SK-N-SH (cell line): ENCODE measurements around the gene SGPL1. TPM values are rescaled to one million over a fixed set of nuclear protein-coding genes. Genes with fewer than 3 reads are reported as not detected.

Experiments used
- CTCF ChIA-PET: fragments of 300-600, 350-600 bp; formaldehyde crosslinking; extraction: SDS; loops from one replicate; lab custom pipeline; 2021; lab: Yijun Ruan, JAX
- POLR2A ChIA-PET: fragments of 350-600 bp; sonication (Branson Sonifier 250); formaldehyde crosslinking; extraction: SDS; loops from one replicate; lab custom pipeline; 2020; ENCODE audit warnings: antibody characterized with exemption, inconsistent platforms; lab: Yijun Ruan, JAX
- DNase-seq: peaks from one replicate; pipeline ENCODE4 v3.0.0; 2012
- H2AFZ ChIP-seq: fragments of 200-600 bp; sonication (generic); 2 replicates; pipeline ENCODE4 v1.8.1; 2016; ENCODE audit warnings: antibody characterized with exemption, mild to moderate bottlenecking, low read depth
- H3F3A ChIP-seq: fragments of 200-600 bp; sonication (generic); replicated peaks from 2 replicates; pipeline ENCODE3; 2016; ENCODE audit warnings: antibody characterized with exemption, mild to moderate bottlenecking; ENCODE audit not compliant: insufficient read depth
- H3K27ac ChIP-seq, 2 experiments: fragments of 200-500 bp in 1 of 2; fragments of 200-600 bp in 1 of 2; sonication (Bioruptor generic) in 1 of 2; sonication (generic), shearing (Covaris generic) in 1 of 2; 2 replicates each; pipeline versions ENCODE4 v1.5.1 to v1.6.1; 2014 to 2016; ENCODE audit warnings: low read depth in 2 of 2, inconsistent platforms in 1 of 2, low read length in 1 of 2, mild to moderate bottlenecking in 1 of 2, mixed read lengths in 1 of 2
- H3K27me3 ChIP-seq: fragments of 200-600 bp; sonication (generic), shearing (Covaris generic); 2 replicates; pipeline ENCODE4 v1.6.1; 2016; ENCODE audit warnings: mixed run types; ENCODE audit not compliant: insufficient read depth
- H3K36me3 ChIP-seq, 2 experiments: fragments of 200-500 bp in 1 of 2; fragments of 200-600 bp in 1 of 2; sonication (Bioruptor generic) in 1 of 2; sonication (generic) in 1 of 2; replicated peaks in 1 of 2; 2 replicates each; pipeline versions ENCODE3 to v1.5.1; 2014 to 2016; ENCODE audit warnings: low read length in 1 of 2, mild to moderate bottlenecking in 1 of 2; ENCODE audit not compliant: insufficient read depth in 2 of 2, control insufficient read depth in 1 of 2
- H3K4me1 ChIP-seq, 2 experiments: fragments of 200-500 bp in 1 of 2; fragments of 200-600 bp in 1 of 2; sonication (Bioruptor generic) in 1 of 2; sonication (generic), shearing (Covaris generic) in 1 of 2; 2 replicates each; pipeline versions ENCODE4 v1.5.1 to v1.6.1; 2014 to 2016; ENCODE audit warnings: low read depth in 1 of 2, low read length in 1 of 2, mixed run types in 1 of 2; ENCODE audit not compliant: insufficient read depth in 2 of 2, control insufficient read depth in 1 of 2
- H3K4me2 ChIP-seq: fragments of 200-600 bp; sonication (generic), shearing (Covaris generic); 2 replicates; pipeline ENCODE4 v1.6.1; 2017; ENCODE audit warnings: mixed run types
- H3K4me3 ChIP-seq, 2 experiments: fragments of 200-500 bp in 1 of 2; fragments of 200-600 bp in 1 of 2; sonication (Bioruptor generic) in 1 of 2; sonication (generic), shearing (Covaris generic) in 1 of 2; 2 replicates each; pipeline versions ENCODE4 v1.5.1 to v1.8.1; 2014 to 2016; ENCODE audit warnings: low read depth in 2 of 2, inconsistent platforms in 1 of 2, low read length in 1 of 2, mild to moderate bottlenecking in 1 of 2, mixed read lengths in 1 of 2, moderate library complexity in 1 of 2
- H3K79me2 ChIP-seq: fragments of 200-600 bp; sonication (generic); 2 replicates; pipeline ENCODE4 v1.8.1; 2017; ENCODE audit warnings: mild to moderate bottlenecking; ENCODE audit not compliant: insufficient read depth
- H3K9ac ChIP-seq: fragments of 200-600 bp; sonication (generic); 2 replicates; pipeline ENCODE4 v1.6.1; 2017; ENCODE audit warnings: mixed run types
- H3K9me2 ChIP-seq: fragments of 200-600 bp; sonication (generic); 2 replicates; pipeline ENCODE4 v1.6.1; 2017; ENCODE audit warnings: mixed run types
- H3K9me3 ChIP-seq: fragments of 200-600 bp; sonication (generic); 2 replicates; pipeline ENCODE4 v1.6.1; 2017; ENCODE audit warnings: mixed run types, mild to moderate bottlenecking, moderate library complexity
- H4K20me1 ChIP-seq: fragments of 200-600 bp; sonication (generic); 2 replicates; pipeline ENCODE4 v1.6.1; 2017; ENCODE audit warnings: mild to moderate bottlenecking, mixed run types; ENCODE audit not compliant: insufficient read depth
- ELF1 ChIP-seq: IDR thresholded peaks from 2 replicates; pipeline ENCODE4 v1.4.0; 2012
- EP300 ChIP-seq, 2 experiments: IDR thresholded peaks; 2 replicates each; pipeline versions ENCODE4 v1.4.0 to v1.6.1; 2012; ENCODE audit warnings: borderline replicate concordance in 1 of 2, low read depth in 1 of 2, low read length in 1 of 2
- EZH2phosphoT487 ChIP-seq: fragments of 200-600 bp; sonication (generic); IDR thresholded peaks from 2 replicates; pipeline ENCODE4 v1.6.1; 2017; ENCODE audit warnings: low read depth, mixed run types, mild to moderate bottlenecking, antibody characterized with exemption, moderate library complexity, borderline replicate concordance
- JUND ChIP-seq: IDR thresholded peaks from 2 replicates; pipeline ENCODE4 v1.4.0; 2012
- MEF2A ChIP-seq: IDR thresholded peaks from 2 replicates; pipeline ENCODE4 v1.4.0; 2012; ENCODE audit warnings: low read depth, borderline replicate concordance
- MXI1 ChIP-seq: IDR thresholded peaks from 2 replicates; pipeline ENCODE4 v1.6.1; 2012; ENCODE audit warnings: mild to moderate bottlenecking, low read depth, low read length, improper control_type of control experiment
- NFIC ChIP-seq: IDR thresholded peaks from 2 replicates; pipeline ENCODE4 v1.4.0; 2012; ENCODE audit warnings: borderline replicate concordance
- POLR2AphosphoS5 ChIP-seq: IDR thresholded peaks from 2 replicates; pipeline ENCODE4 v1.6.1; 2012; ENCODE audit warnings: low read depth, low read length
- RAD21 ChIP-seq: IDR thresholded peaks from 2 replicates; pipeline ENCODE4 v1.6.1; 2012; ENCODE audit warnings: mild to moderate bottlenecking, low read length
- RCOR1 ChIP-seq: fragments of 150-350 bp; IDR thresholded peaks from 2 replicates; pipeline ENCODE4 v1.6.1; 2017; ENCODE audit warnings: antibody characterized with exemption, low read length
- SIN3A ChIP-seq: IDR thresholded peaks from 2 replicates; pipeline ENCODE4 v1.6.1; 2012; ENCODE audit warnings: low read depth, mild to moderate bottlenecking, low read length, moderate library complexity, borderline replicate concordance
- SMC3 ChIP-seq: IDR thresholded peaks from 2 replicates; pipeline ENCODE4 v1.6.1; 2012; ENCODE audit warnings: low read depth, low read length, improper control_type of control experiment
- TAF1 ChIP-seq: IDR thresholded peaks from 2 replicates; pipeline ENCODE4 v1.6.1; 2012; ENCODE audit warnings: low read depth, mild to moderate bottlenecking, low read length, moderate library complexity, borderline replicate concordance
- TEAD4 ChIP-seq: IDR thresholded peaks from 2 replicates; pipeline ENCODE4 v1.4.0; 2012; ENCODE audit warnings: mild to moderate bottlenecking, borderline replicate concordance; ENCODE audit not compliant: insufficient read depth
- YY1 ChIP-seq: IDR thresholded peaks from 2 replicates; pipeline ENCODE4 v1.4.0; 2012; ENCODE audit warnings: low read depth, mild to moderate bottlenecking
- WGBS: methylation state at CpG from one replicate; pipeline ENCODE4 v1.1.6; 2017; ENCODE audit warnings: low lambda C conversion rate; 5-methylcytosine and 5-hydroxymethylcytosine counted together
- polyA plus RNA-seq, 3 experiments: library from polyadenylated mRNA; depleted of rRNA; stranded (reverse); fragments of >200 nt; gene quantifications; 2 replicates each; pipeline ENCODE4 v1.2.3, GENCODE V29; 2012
- TF ChIP-seq, protein P1 (sequence below): IDR thresholded peaks from 2 replicates; pipeline ENCODE4 v1.6.1; 2012; ENCODE audit warnings: mild to moderate bottlenecking, low read depth, low read length, moderate library complexity
- TF ChIP-seq, protein P2 (sequence below): fragments of 200-600 bp; sonication (generic); IDR thresholded peaks from 2 replicates; pipeline ENCODE4 v1.6.1; 2017; ENCODE audit warnings: antibody characterized with exemption, mild to moderate bottlenecking, moderate library complexity
- TF ChIP-seq, protein P3 (sequence below): fragments of 150-350 bp; IDR thresholded peaks from 2 replicates; pipeline ENCODE4 v1.6.1; 2016; ENCODE audit warnings: mild to moderate bottlenecking, low read depth, low read length

Gene SGPL1
- polyA plus RNA-seq, 1 of the 3 experiments (the other 2 are of a cell fraction) = 11.8 TPM

DNA sequence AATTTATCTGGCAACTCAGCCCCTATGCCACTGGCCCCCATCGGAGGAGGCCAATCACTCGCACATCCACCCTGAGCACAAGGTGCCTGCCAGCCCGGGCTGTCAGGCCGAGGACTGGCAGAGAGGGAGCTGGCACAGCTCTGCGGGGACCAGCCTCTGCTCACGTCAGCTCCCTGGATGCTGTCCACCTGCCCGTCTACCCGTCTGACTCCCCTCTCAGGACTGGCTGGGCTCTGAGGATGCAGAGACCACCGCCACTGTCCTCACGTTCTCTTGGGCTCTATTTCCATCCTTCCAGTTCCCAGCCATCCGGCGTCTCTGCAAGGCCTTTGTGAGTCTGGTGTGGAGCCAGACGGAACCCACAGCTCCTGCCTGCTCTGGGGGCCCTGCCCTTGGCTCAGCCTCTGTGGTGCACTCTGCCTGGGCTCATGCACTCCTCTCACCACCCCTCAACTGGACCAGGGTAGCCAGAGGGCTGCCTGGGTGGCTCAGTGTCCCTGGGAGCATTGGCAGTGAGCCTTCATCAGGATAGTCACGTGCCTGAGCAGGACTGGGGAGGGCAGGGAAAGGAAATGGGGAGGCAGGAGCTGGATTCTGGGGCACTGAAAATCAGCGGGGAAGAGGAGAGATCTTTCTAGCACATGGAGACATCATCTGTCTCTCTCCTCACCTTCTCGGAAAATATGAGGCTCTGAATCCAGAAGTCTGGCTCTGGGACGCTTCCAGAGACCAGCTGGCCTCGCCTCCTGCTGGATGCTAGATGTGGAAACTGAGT, 110.7 kb downstream of the SGPL1 start:
- Histone ChIP-seq H3K27me3 (peaks cover 12% of the 10 kb centered on the region; the same call in 1 of the 2 replicates), H3K9me3 (no peaks in the 10 kb centered on the region), H4K20me1 (no peaks in the 10 kb centered on the region), H3K4me1 (peaks cover 5 to 19% of the 10 kb centered on the region in 2 experiments; a peak in 2 of 4 replicates), H3K9me2 (no peaks in the 10 kb centered on the region), H3K79me2 (no peaks in the 10 kb centered on the region), H3F3A (no peaks in the 10 kb centered on the region), H3K36me3 (no peaks in the 10 kb centered on the region), H3K27ac (no peak overlapping the region), H3K4me3 (no peak overlapping the region), H2AFZ (no peak overlapping the region)
- 61% methylated on average over 18 of the region's 18 CpGs for WGBS
- peak; percentile 52 for DNase-seq
- ChIA-PET CTCF (interaction anchor here (0.6 to 10.3 kb wide), 61 partner anchors 9 to 445 kb away, joined by 3 to 130 read pairs (median 5); partner anchors contain the start of gene UNC5B), POLR2A (interaction anchor here (1.0 to 2.4 kb wide), 3 partner anchors 38 to 350 kb away, joined by 3 to 7 read pairs (median 4); partner anchors contain the start of genes PCBD1 and UNC5B)
- no peak for TF ChIP-seq SIN3A
- TF ChIP-seq MEF2A = no peak
- TF ChIP-seq YY1 = no peak
- TF ChIP-seq SMC3 = no peak
- TF ChIP-seq, all 33 proteins: peak for 0
- Histone ChIP-seq H3K4me2 (no peak overlapping the region), H3K9ac (no peak overlapping the region)

DNA sequence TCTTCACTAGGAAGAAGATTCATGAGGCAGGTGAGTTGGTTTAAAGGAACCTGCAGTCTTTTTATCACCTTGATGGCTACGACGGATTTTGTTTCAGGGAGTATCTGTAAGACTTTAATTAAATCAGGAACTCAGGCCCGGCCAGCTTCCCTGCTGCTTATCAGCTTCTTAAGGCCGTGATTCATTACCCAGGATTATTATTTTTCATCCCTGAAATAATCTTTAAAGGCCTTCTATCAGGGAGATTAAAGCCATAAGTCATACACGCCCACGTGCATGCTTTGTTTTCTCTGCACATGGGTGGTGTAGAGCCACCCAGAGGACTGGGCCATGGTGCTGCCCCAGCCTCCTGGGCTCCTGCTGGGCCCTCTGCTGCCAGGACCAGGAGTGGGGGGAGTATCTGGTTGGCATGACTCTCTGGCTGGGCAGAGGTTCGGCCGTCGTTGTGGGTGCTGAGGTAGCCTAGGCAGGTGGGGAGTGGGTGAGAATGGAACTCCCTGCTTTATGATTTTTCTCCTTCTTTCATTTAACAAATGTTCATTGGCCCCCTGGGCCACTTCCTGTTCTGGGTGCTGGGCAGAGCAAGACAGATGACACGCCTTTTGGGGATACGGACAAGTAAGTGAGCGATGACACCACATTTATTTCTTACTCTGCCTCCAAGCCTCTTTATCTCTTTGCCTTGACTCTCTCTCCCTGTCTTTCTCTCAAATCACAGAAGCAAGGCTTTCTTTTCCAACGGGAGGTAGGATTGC, 111.6 kb downstream of the SGPL1 start:
- ChIA-PET POLR2A (no interaction called here), CTCF (interaction anchor here (0.7 to 10.3 kb wide), 24 partner anchors 8 to 402 kb away, joined by 3 to 130 read pairs (median 12); partner anchors contain the start of gene UNC5B)
- no peak overlapping the region for H3K4me3 ChIP-seq
- H3K36me3 ChIP-seq = no peaks in the 10 kb centered on the region
- H3K9me3 ChIP-seq = no peaks in the 10 kb centered on the region
- H3K4me1 ChIP-seq = peaks cover 5 to 22% of the 10 kb centered on the region in 2 experiments; a peak in 2 of 4 replicates
- no peak overlapping the region for H3K9ac ChIP-seq
- no peaks in the 10 kb centered on the region for H3K79me2 ChIP-seq
- no peaks in the 10 kb centered on the region for H4K20me1 ChIP-seq
- H3F3A ChIP-seq = no peaks in the 10 kb centered on the region
- no peak overlapping the region for H3K4me2 ChIP-seq
- H3K27me3 ChIP-seq = peaks cover 2% of the 10 kb centered on the region; the same call in 1 of the 2 replicates
- no peaks in the 10 kb centered on the region for H3K9me2 ChIP-seq
- peak; percentile 44 for DNase-seq
- H2AFZ ChIP-seq = no peak overlapping the region
- H3K27ac ChIP-seq = no peak overlapping the region; a peak in 1 of 4 replicates
- WGBS = 74% methylated on average over 13 of the region's 13 CpGs
- TF ChIP-seq MXI1 (no peak), EZH2phosphoT487 (no peak), RAD21 (no peak), MEF2A (no peak), NFIC (no peak), TAF1 (no peak), POLR2AphosphoS5 (no peak), TEAD4 (no peak), ELF1 (no peak), RCOR1 (no peak), EP300 (IDR thresholded peaks at IDR 0.05; ENCODE audit: borderline replicate concordance in 1 of 2, low read depth in 1 of 2, low read length in 1 of 2) (no peak), JUND (no peak)
- TF ChIP-seq, protein P1, sequence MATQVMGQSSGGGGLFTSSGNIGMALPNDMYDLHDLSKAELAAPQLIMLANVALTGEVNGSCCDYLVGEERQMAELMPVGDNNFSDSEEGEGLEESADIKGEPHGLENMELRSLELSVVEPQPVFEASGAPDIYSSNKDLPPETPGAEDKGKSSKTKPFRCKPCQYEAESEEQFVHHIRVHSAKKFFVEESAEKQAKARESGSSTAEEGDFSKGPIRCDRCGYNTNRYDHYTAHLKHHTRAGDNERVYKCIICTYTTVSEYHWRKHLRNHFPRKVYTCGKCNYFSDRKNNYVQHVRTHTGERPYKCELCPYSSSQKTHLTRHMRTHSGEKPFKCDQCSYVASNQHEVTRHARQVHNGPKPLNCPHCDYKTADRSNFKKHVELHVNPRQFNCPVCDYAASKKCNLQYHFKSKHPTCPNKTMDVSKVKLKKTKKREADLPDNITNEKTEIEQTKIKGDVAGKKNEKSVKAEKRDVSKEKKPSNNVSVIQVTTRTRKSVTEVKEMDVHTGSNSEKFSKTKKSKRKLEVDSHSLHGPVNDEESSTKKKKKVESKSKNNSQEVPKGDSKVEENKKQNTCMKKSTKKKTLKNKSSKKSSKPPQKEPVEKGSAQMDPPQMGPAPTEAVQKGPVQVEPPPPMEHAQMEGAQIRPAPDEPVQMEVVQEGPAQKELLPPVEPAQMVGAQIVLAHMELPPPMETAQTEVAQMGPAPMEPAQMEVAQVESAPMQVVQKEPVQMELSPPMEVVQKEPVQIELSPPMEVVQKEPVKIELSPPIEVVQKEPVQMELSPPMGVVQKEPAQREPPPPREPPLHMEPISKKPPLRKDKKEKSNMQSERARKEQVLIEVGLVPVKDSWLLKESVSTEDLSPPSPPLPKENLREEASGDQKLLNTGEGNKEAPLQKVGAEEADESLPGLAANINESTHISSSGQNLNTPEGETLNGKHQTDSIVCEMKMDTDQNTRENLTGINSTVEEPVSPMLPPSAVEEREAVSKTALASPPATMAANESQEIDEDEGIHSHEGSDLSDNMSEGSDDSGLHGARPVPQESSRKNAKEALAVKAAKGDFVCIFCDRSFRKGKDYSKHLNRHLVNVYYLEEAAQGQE = no peak
- TF ChIP-seq, protein P2, sequence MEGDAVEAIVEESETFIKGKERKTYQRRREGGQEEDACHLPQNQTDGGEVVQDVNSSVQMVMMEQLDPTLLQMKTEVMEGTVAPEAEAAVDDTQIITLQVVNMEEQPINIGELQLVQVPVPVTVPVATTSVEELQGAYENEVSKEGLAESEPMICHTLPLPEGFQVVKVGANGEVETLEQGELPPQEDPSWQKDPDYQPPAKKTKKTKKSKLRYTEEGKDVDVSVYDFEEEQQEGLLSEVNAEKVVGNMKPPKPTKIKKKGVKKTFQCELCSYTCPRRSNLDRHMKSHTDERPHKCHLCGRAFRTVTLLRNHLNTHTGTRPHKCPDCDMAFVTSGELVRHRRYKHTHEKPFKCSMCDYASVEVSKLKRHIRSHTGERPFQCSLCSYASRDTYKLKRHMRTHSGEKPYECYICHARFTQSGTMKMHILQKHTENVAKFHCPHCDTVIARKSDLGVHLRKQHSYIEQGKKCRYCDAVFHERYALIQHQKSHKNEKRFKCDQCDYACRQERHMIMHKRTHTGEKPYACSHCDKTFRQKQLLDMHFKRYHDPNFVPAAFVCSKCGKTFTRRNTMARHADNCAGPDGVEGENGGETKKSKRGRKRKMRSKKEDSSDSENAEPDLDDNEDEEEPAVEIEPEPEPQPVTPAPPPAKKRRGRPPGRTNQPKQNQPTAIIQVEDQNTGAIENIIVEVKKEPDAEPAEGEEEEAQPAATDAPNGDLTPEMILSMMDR = no peak
- TF ChIP-seq, protein P3, sequence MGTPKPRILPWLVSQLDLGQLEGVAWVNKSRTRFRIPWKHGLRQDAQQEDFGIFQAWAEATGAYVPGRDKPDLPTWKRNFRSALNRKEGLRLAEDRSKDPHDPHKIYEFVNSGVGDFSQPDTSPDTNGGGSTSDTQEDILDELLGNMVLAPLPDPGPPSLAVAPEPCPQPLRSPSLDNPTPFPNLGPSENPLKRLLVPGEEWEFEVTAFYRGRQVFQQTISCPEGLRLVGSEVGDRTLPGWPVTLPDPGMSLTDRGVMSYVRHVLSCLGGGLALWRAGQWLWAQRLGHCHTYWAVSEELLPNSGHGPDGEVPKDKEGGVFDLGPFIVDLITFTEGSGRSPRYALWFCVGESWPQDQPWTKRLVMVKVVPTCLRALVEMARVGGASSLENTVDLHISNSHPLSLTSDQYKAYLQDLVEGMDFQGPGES = no peak
